Measurements from ENCODE around the gene TGFB1. TPM values are rescaled to one million over a fixed set of nuclear protein-coding genes. Genes with fewer than 3 reads are reported as not detected.
A peak's percentile ranks its signal among the peaks of the same experiment; 100 is the strongest.

The TGFB1 gene
- total RNA-seq, 2 donors from 2014 or later, result 7.7 to 14.6 TPM

- H3K36me3 ChIP-seq, result no peaks in the 10 kb centered on the region
- intact Hi-C loops (cut with DNase I), result loop anchor here (10.0 kb wide), 1 partner anchor 111 kb away; the partner anchor contains the start of gene DMAC2
- H3K9me3 ChIP-seq, result no peaks in the 10 kb centered on the region
- no peak for TF ChIP-seq CTCF (IDR thresholded peaks at IDR 0.05)
- peak; percentile 52 for DNase-seq
- no peak overlapping the region for H3K4me3 ChIP-seq
- H3K27me3 ChIP-seq, result no peaks in the 10 kb centered on the region
- peaks cover 29% of the 10 kb centered on the region for H3K4me1 ChIP-seq
- H3K27ac ChIP-seq, result peak overlapping the region; percentile 71
- H3K9ac ChIP-seq (ENCODE audit: low read depth in 2 of 2, low read length in 2 of 2), result peak overlapping the region; percentile 36 to 47
Measured at GRCh38 chr19:41323430-41324125, 30.1 kb downstream of the TGFB1 start.

GRCh38 chr19:41323023-41323422 lies 30.7 kb downstream of the TGFB1 start:
- Histone ChIP-seq H3K27me3 (no peaks in the 10 kb centered on the region), H3K27ac (peak overlapping the region; percentile 71), H3K36me3 (no peaks in the 10 kb centered on the region), H3K4me3 (no peak overlapping the region), H3K4me1 (peaks cover 24% of the 10 kb centered on the region), H3K9me3 (no peaks in the 10 kb centered on the region), H3K9ac (ENCODE audit: low read depth in 2 of 2, low read length in 2 of 2) (peak overlapping the region in 1 of 2 donors; percentile 47)
- no peak for TF ChIP-seq CTCF (IDR thresholded peaks at IDR 0.05)
- no peak for DNase-seq
- intact Hi-C loops (cut with DNase I), result loop anchor here (10.0 kb wide), 1 partner anchor 112 kb away; the partner anchor contains the start of gene DMAC2

DNA sequence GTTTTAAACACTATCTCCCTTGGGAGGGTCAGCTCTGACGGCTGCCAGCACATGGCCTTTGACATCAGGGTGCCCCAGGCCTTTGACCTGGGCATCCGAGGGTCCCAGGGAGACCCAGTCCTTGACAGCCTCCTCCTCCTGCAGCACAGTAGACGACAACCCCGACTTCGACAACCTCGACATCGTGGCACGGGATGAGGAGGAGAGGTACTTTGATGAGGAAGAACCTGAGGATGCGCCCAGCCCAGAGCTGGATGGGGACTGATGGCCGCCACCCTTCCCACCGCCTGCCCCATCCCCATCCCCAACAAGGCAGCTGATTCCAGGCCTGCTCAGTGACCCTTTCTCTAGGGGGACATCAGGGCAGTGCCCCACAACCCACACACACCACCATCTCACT lies 31.3 kb downstream of the TGFB1 start:
- Histone ChIP-seq H3K4me3 (no peak overlapping the region), H3K4me1 (peaks cover 18% of the 10 kb centered on the region), H3K27ac (peak overlapping the region; percentile 71), H3K9ac (ENCODE audit: low read depth in 2 of 2, low read length in 2 of 2) (peak overlapping the region in 1 of 2 donors; percentile 47), H3K27me3 (no peaks in the 10 kb centered on the region), H3K9me3 (no peaks in the 10 kb centered on the region), H3K36me3 (no peaks in the 10 kb centered on the region)
- DNase-seq, result no peak
- TF ChIP-seq CTCF (IDR thresholded peaks at IDR 0.05), result no peak
- intact Hi-C loops (cut with DNase I), result loop anchor here (10.0 kb wide), 1 partner anchor 112 kb away; the partner anchor contains the start of gene DMAC2

DNA sequence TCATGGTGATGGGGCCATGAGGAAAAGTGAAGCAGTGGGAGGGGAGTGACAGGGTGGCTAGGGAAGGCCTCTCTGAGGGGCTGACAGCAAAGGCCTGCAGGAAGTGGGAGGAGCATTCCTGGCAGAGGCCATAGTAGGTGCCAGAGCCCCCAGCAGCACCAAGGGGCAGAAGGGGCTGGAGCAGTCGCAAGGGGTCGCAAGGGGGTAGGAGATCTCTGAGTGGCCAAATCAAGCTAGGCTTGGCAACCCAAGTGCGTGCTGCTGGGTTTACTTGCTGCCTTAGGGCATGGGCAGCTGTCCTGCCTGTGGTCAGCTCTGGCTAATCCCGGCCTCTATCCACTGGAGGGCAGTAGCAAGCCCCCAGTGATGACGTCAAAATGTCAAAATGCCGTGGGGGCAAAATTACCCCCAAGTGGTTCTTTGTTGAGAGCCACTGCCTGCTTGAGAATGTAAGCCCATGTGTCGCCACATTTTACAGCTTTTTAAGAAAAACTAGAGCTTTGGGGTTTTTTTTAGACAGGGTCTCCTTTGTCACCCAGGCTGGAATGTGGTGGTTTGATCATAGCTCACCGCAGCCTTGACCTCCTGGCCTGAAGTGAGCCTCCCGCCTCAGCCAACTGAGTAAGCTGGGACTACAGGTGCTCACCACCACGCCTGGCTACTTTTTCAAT lies 32.0 kb downstream of the TGFB1 start:
- no peak overlapping the region for H3K9ac ChIP-seq (ENCODE audit: low read depth in 2 of 2, low read length in 2 of 2)
- DNase-seq, result no peak
- H3K27ac ChIP-seq, result peak overlapping the region; percentile 71
- TF ChIP-seq CTCF (IDR thresholded peaks at IDR 0.05), result peak; percentile 33
- intact Hi-C loops (cut with DNase I), result loop anchor here (10.0 kb wide), 1 partner anchor 113 kb away; the partner anchor contains the start of gene DMAC2
- no peaks in the 10 kb centered on the region for H3K9me3 ChIP-seq
- H3K36me3 ChIP-seq, result no peaks in the 10 kb centered on the region
- H3K4me1 ChIP-seq, result peaks cover 15% of the 10 kb centered on the region
- H3K27me3 ChIP-seq, result no peaks in the 10 kb centered on the region
- no peak overlapping the region for H3K4me3 ChIP-seq

DNA sequence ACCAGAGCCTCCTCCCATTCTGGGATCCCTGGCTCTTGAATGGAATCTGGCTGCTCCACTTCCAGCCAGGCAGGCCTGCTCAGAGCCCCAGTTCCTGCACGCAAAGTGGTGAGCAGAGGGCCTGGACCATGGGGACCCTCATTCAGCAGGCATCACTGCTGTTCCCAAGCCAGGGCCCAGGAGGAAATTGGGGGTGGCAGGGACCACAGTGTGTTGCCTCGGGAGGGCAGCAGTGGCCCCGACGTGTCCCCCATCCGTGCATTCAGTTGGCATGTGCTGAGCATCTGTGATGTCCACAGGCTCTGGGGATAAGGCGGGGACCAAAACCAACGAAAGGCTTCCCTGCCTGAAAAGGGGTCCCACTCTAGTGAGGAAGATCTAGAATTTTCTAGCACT lies 32.5 kb downstream of the TGFB1 start:
- no peak for TF ChIP-seq CTCF (IDR thresholded peaks at IDR 0.05)
- intact Hi-C loops (cut with DNase I), result loop anchor here (10.0 kb wide), 1 partner anchor 114 kb away; the partner anchor contains the start of gene DMAC2
- no peak overlapping the region for H3K4me3 ChIP-seq
- no peak for DNase-seq
- H3K4me1 ChIP-seq, result peaks cover 15% of the 10 kb centered on the region
- H3K27me3 ChIP-seq, result no peaks in the 10 kb centered on the region
- no peaks in the 10 kb centered on the region for H3K9me3 ChIP-seq
- H3K36me3 ChIP-seq, result peaks cover 5% of the 10 kb centered on the region
- H3K27ac ChIP-seq, result peak overlapping the region; percentile 47
- H3K9ac ChIP-seq (ENCODE audit: low read depth in 2 of 2, low read length in 2 of 2), result no peak overlapping the region
